Bronchial epithelial cell (primary cell): ENCODE measurements around the gene ZNF326. TPM values are rescaled to one million over a fixed set of nuclear protein-coding genes. Genes with fewer than 3 reads are reported as not detected.
A peak's percentile ranks its signal among the peaks of the same experiment; 100 is the strongest.

Experiments used
- DNase-seq: peaks from one replicate; pipeline ENCODE4 v3.0.0-alpha.2; 2010; ENCODE audit warnings: low read depth
- FAIRE-seq: peaks from 2 replicates; lab custom pipeline; 2011; peaks lifted over from hg19 to GRCh38; lab: Jason Lieb, UNC
- H3K27me3 ChIP-seq: 2 replicates; pipeline ENCODE4 v1.5.1; 2011; ENCODE audit warnings: low read length; ENCODE audit not compliant: control insufficient read depth, insufficient read depth
- H3K36me3 ChIP-seq: 2 replicates; pipeline ENCODE4 v1.5.1; 2011; ENCODE audit warnings: low read length; ENCODE audit not compliant: control insufficient read depth, insufficient read depth
- H3K4me3 ChIP-seq: 2 replicates; pipeline ENCODE4 v1.5.1; 2011; ENCODE audit warnings: mild to moderate bottlenecking, low read depth, low read length, control low read depth
- CTCF ChIP-seq: IDR thresholded peaks from 2 replicates; pipeline ENCODE4 v1.5.1; 2011; ENCODE audit warnings: mild to moderate bottlenecking, moderate library complexity, low read length, control low read depth, inconsistent platforms; ENCODE audit not compliant: insufficient read depth, severe bottlenecking
- total RNA-seq: library from RNA; depleted of rRNA; stranded (reverse); fragments of >200 nt; gene quantifications from 2 replicates; pipeline ENCODE4 v1.2.1, GENCODE V29; 2014

ZNF326 gene
- total RNA-seq = 5.1 and 5.5 TPM in 2 replicates

GRCh38 chr1:89994805-89995597 is at the start of gene ZNF326:
ZNF326 (plus strand) TSS chr1:89995110; CDS start chr1:89995258, 148 bp downstream.
- TF ChIP-seq CTCF = peak; percentile 3
- no peaks in the 10 kb centered on the region for H3K36me3 ChIP-seq
- no peaks in the 10 kb centered on the region for H3K27me3 ChIP-seq
- FAIRE-seq (no peak), DNase-seq (peak; percentile 95)
- peak within 1 kb of the TSS; percentile 94 for H3K4me3 ChIP-seq

- Histone ChIP-seq H3K36me3 (no peaks in the 10 kb centered on the region), H3K27me3 (no peaks in the 10 kb centered on the region), H3K4me3 (no peak overlapping the region)
- no peak for TF ChIP-seq CTCF
- FAIRE-seq = no peak
- peak; percentile 87 for DNase-seq
Observed at GRCh38 chr1:89945852-89946476, 48.9 kb upstream of the ZNF326 start.

GRCh38 chr1:89946532-89946931 is 48.4 kb upstream of the ZNF326 start:
- TF ChIP-seq CTCF = no peak
- H3K36me3 ChIP-seq = no peaks in the 10 kb centered on the region
- no peak for FAIRE-seq
- no peak overlapping the region for H3K4me3 ChIP-seq
- H3K27me3 ChIP-seq = no peaks in the 10 kb centered on the region
- no peak for DNase-seq

GRCh38 chr1:89948722-89949345 is 46.1 kb upstream of the ZNF326 start:
- no peak for TF ChIP-seq CTCF
- FAIRE-seq (no peak), DNase-seq (no peak)
- H3K27me3 ChIP-seq = no peaks in the 10 kb centered on the region
- no peak overlapping the region for H3K4me3 ChIP-seq
- no peaks in the 10 kb centered on the region for H3K36me3 ChIP-seq

- Histone ChIP-seq H3K4me3 (no peak overlapping the region), H3K27me3 (no peaks in the 10 kb centered on the region), H3K36me3 (no peaks in the 10 kb centered on the region)
- FAIRE-seq (no peak), DNase-seq (no peak)
- TF ChIP-seq CTCF = no peak
Observed at GRCh38 chr1:89949991-89950624, 44.8 kb upstream of the ZNF326 start.
